HepG2 (cell line): Measurements from ENCODE around the gene S100A6. TPM values are rescaled to one million over a fixed set of nuclear protein-coding genes. Genes with fewer than 3 reads are reported as not detected.

Experiments used
- ATAC-seq: fragments of 200-7000 bp; cut with Tn5 transposase; 3 replicates; pipeline ENCODE4 v1.9.1; 2020; ENCODE audit warnings: mild to moderate bottlenecking, moderate library complexity
- BruUV-seq: library from RNA; stranded (reverse); fragments of 400-500 nt; replicated peaks from 2 replicates; lab custom pipeline; 2021; lab: Mats Ljungman, UMichigan
- CTCF ChIA-PET: fragments of 300-600 bp; formaldehyde crosslinking; extraction: SDS; loops from one replicate; lab custom pipeline; 2021; ENCODE audit warnings: low total read pairs, inconsistent platforms, low intra/inter-chr PET ratio; lab: Yijun Ruan, JAX
- POLR2A ChIA-PET: fragments of 350-600 bp; sonication (Branson Sonifier 250); formaldehyde crosslinking; loops from one replicate; lab custom pipeline; 2020; ENCODE audit warnings: antibody characterized with exemption, inconsistent platforms; lab: Yijun Ruan, JAX
- DNase-seq: peaks from one replicate; pipeline ENCODE4 v3.0.0-alpha.2; 2015; ENCODE audit warnings: low spot score
- FAIRE-seq: peaks from 3 replicates; lab custom pipeline; 2011; peaks lifted over from hg19 to GRCh38; lab: Jason Lieb, UNC
- H2AFZ ChIP-seq: one replicate; pipeline ENCODE4 v1.6.1; 2011; ENCODE audit warnings: low read length, inconsistent platforms
- H3K27ac ChIP-seq: fragments of 300-600 bp; 3 replicates; pipeline ENCODE4 v1.8.0; 2011; ENCODE audit warnings: mixed run types, mild to moderate bottlenecking, mixed read lengths, low read length, inconsistent platforms; ENCODE audit not compliant: insufficient read depth; ENCODE audit errors: extremely low read length
- H3K27me3 ChIP-seq, 2 experiments: fragments of 200-600 bp in 1 of 2; 2 replicates in 1 of 2; 3 replicates in 1 of 2; pipeline versions ENCODE4 v1.6.0 to v1.8.0; 2011; ENCODE audit warnings: low read length in 2 of 2, mild to moderate bottlenecking in 2 of 2, moderate library complexity in 2 of 2, inconsistent platforms in 1 of 2; ENCODE audit not compliant: insufficient read depth in 2 of 2, control insufficient read depth in 1 of 2
- H3K36me3 ChIP-seq, 2 experiments: fragments of 200-600 bp in 1 of 2; replicated peaks in 1 of 2; 2 replicates in 1 of 2; 3 replicates in 1 of 2; pipeline versions ENCODE4 v1.5.1 to v1.8.0; 2011; ENCODE audit warnings: low read length in 2 of 2, inconsistent platforms in 1 of 2; ENCODE audit not compliant: insufficient read depth in 2 of 2, control insufficient read depth in 1 of 2
- H3K4me1 ChIP-seq: 2 replicates; pipeline ENCODE4 v1.5.1; 2012; ENCODE audit warnings: low read length, inconsistent platforms; ENCODE audit not compliant: insufficient read depth
- H3K4me2 ChIP-seq: 2 replicates; pipeline ENCODE4 v1.6.0; 2011; ENCODE audit warnings: low read depth, low read length, inconsistent platforms
- H3K4me3 ChIP-seq, 3 experiments: fragments of 200-600 bp in 1 of 3; sonication (generic), shearing (Covaris generic) in 1 of 3; replicated peaks in 1 of 3; 2 replicates each; pipeline ENCODE4 v1.5.1; 2011 to 2016; ENCODE audit warnings: low read length in 3 of 3, inconsistent platforms in 2 of 3, low read depth in 2 of 3, mild to moderate bottlenecking in 2 of 3, control low read depth in 1 of 3, mixed read lengths in 1 of 3; ENCODE audit not compliant: insufficient read depth in 1 of 3
- H3K79me2 ChIP-seq: one replicate; pipeline ENCODE4 v1.6.1; 2011; ENCODE audit warnings: low read length, inconsistent platforms; ENCODE audit not compliant: insufficient read depth
- H3K9ac ChIP-seq: 2 replicates; pipeline ENCODE4 v1.6.0; 2011; ENCODE audit warnings: mild to moderate bottlenecking, low read depth, low read length, inconsistent platforms; ENCODE audit not compliant: insufficient read depth
- H3K9me3 ChIP-seq: 2 replicates; pipeline ENCODE4 v1.5.1; 2012; ENCODE audit warnings: mild to moderate bottlenecking, low read length
- H4K20me1 ChIP-seq: 2 replicates; pipeline ENCODE4 v1.6.0; 2011; ENCODE audit warnings: inconsistent platforms, mild to moderate bottlenecking, low read length, moderate library complexity; ENCODE audit not compliant: insufficient read depth
- ARID3A ChIP-seq: IDR thresholded peaks from 2 replicates; pipeline ENCODE4 v1.6.1; 2012; ENCODE audit warnings: low read depth, low read length, improper control_type of control experiment
- HES4 ChIP-seq: sonication (generic); formaldehyde crosslinking; IDR thresholded peaks from 2 replicates; pipeline ENCODE4 v1.9.0; 2021; ENCODE audit warnings: mild to moderate bottlenecking, missing genetic modification reagents, borderline replicate concordance
- RBM22 ChIP-seq: fragments of 200-400 bp; formaldehyde crosslinking; optimal IDR thresholded peaks from 2 replicates; pipeline ENCODE3; 2017; ENCODE audit warnings: mild to moderate bottlenecking, low read length, moderate library complexity
- SIN3B ChIP-seq: fragments of 150-350 bp; IDR thresholded peaks from 2 replicates; pipeline ENCODE4 v1.6.1; 2014; ENCODE audit warnings: low read length
- ZBTB20 ChIP-seq: sonication (generic); formaldehyde crosslinking; IDR thresholded peaks from 2 replicates; pipeline ENCODE4 v1.8.1; 2023; ENCODE audit warnings: missing genetic modification reagents, low read depth, mild to moderate bottlenecking, borderline replicate concordance
- ZBTB7B ChIP-seq: sonication (generic); formaldehyde crosslinking; IDR thresholded peaks from 2 replicates; pipeline ENCODE4 v1.4.0; 2020; ENCODE audit warnings: missing genetic modification reagents
- ZNF160 ChIP-seq: sonication (generic); formaldehyde crosslinking; IDR thresholded peaks from 2 replicates; pipeline ENCODE4 v1.8.0; 2022; ENCODE audit warnings: mild to moderate bottlenecking, inconsistent platforms, missing genetic modification reagents
- ZNF460 ChIP-seq: sonication (generic); formaldehyde crosslinking; IDR thresholded peaks from 2 replicates; pipeline ENCODE4 v1.5.1; 2020; ENCODE audit warnings: missing genetic modification reagents, mild to moderate bottlenecking, borderline replicate concordance
- ZNF547 ChIP-seq: sonication (generic); formaldehyde crosslinking; IDR thresholded peaks from 2 replicates; pipeline ENCODE4 v1.5.1; 2020; ENCODE audit warnings: mild to moderate bottlenecking, missing genetic modification reagents
- ZNF564 ChIP-seq: sonication (generic); formaldehyde crosslinking; IDR thresholded peaks from 2 replicates; pipeline ENCODE4 v1.8.1; 2023; ENCODE audit warnings: mild to moderate bottlenecking, missing genetic modification reagents
- ZNF615 ChIP-seq: sonication (generic); formaldehyde crosslinking; IDR thresholded peaks from 2 replicates; pipeline ENCODE4 v1.5.0; 2020; ENCODE audit warnings: mild to moderate bottlenecking, missing genetic modification reagents, borderline replicate concordance
- ZNF891 ChIP-seq: sonication (generic); formaldehyde crosslinking; IDR thresholded peaks from 2 replicates; pipeline ENCODE4 v1.5.0; 2020; ENCODE audit warnings: mild to moderate bottlenecking, missing genetic modification reagents
- WGBS: methylation state at CpG from one replicate; pipeline ENCODE4 v1.1.6; 2017; ENCODE audit warnings: low lambda C conversion rate; 5-methylcytosine and 5-hydroxymethylcytosine counted together
- in situ Hi-C: cut with HindIII; loops from 2 replicates; pipeline ENCODE4 v1.10.0; 2017; ENCODE audit warnings: low pct_unique_long_range_greater_than_20kb; ENCODE audit not compliant: extremely low pct_ligation_motif_present
- intact Hi-C: fragments of 100-400 bp; cut with micrococcal nuclease; formaldehyde crosslinking; loops from one replicate; pipeline ENCODE4 v1.10.0; 2022; ENCODE audit not compliant: unreplicated experiment
- polyA plus RNA-seq, 8 experiments: library from polyadenylated mRNA; depleted of rRNA in 3 of 8; stranded (reverse) in 7 of 8; unstranded in 1 of 8; fragments of >200 nt; fragmentation: Illumina TruSeq in 4 of 8; extraction: Trizol in 4 of 8; gene quantifications; 2 replicates each; pipeline versions ENCODE4 v1.2.1 to v1.2.3, GENCODE V29; 2011 to 2016; ENCODE audit warnings: low read depth in 4 of 8, missing spikeins in 1 of 8, mixed read lengths in 1 of 8; ENCODE audit not compliant: insufficient read depth in 1 of 8
- total RNA-seq, 5 experiments: library from RNA; depleted of rRNA; stranded (reverse); fragments of >200 nt; fragmentation: Illumina TruSeq; extraction: Trizol; gene quantifications; 2 replicates each; pipeline ENCODE4 v1.2.3, GENCODE V29; 2016; ENCODE audit warnings: low read depth in 1 of 5

S100A6 gene
- total and polyA plus RNA-seq, 2 of the 13 experiments (the other 11 are each of a cell fraction or from before 2014, with no cell fraction given): 72.9 to 85.0 TPM

GRCh38 chr1:153543736-153544135 is 7.9 kb upstream of the S100A6 start:
- no peak for TF ChIP-seq ZNF547
- TF ChIP-seq ZNF615: no peak
- TF ChIP-seq ZNF460: no peak
- no peak for TF ChIP-seq ZBTB7B (CRISPR knock-in tag)
- TF ChIP-seq ZBTB20 (CRISPR knock-in tag): no peak
- TF ChIP-seq ZNF891 (CRISPR knock-in tag): no peak
- no peak for TF ChIP-seq ZNF160 (CRISPR knock-in tag)
- TF ChIP-seq ZNF564 (CRISPR knock-in tag): no peak
- TF ChIP-seq RBM22: no peak
- TF ChIP-seq HES4: no peak
- no peak for TF ChIP-seq ARID3A
- no peak for TF ChIP-seq SIN3B
- Histone ChIP-seq H3K79me2 (no peaks in the 10 kb centered on the region), H3K4me3 (no peak overlapping the region), H3K4me1 (peaks cover 95% of the 10 kb centered on the region), H3K27me3 (peaks cover 1 to 10% of the 10 kb centered on the region in 2 experiments; a peak in 2 of 5 replicates), H4K20me1 (no peaks in the 10 kb centered on the region), H3K4me2 (no peak overlapping the region), H3K9ac (no peak overlapping the region), H3K9me3 (no peaks in the 10 kb centered on the region), H2AFZ (no peak overlapping the region), H3K27ac (no peak overlapping the region), H3K36me3 (no peaks in the 10 kb centered on the region)
- CTCF ChIA-PET: no interaction called here
- WGBS: 92% methylated on average over 4 of the region's 4 CpGs
- POLR2A ChIA-PET: interaction anchor here (2.0 to 2.9 kb wide), 3 partner anchors 8 to 23 kb away, joined by 16 to 27 read pairs (median 22); partner anchors contain the start of genes S100A2 and S100A6
- in situ Hi-C loops (no loop called here), intact Hi-C loops (no loop called here)
- ATAC-seq: no peak
- no TSS peak for BruUV-seq
- no peak for DNase-seq
- no peak for FAIRE-seq
